Activated T-helper 1 cell treated with Interleukin-2 at 50 U/mL for 16 hours (primary cell): ENCODE results near the gene ARAP3.

Experiments
- DNase-seq: peaks from one replicate; pipeline ENCODE4 v3.0.0-alpha.2; 2020; ENCODE audit warnings: low read depth

Gene ARAP3

DNA sequence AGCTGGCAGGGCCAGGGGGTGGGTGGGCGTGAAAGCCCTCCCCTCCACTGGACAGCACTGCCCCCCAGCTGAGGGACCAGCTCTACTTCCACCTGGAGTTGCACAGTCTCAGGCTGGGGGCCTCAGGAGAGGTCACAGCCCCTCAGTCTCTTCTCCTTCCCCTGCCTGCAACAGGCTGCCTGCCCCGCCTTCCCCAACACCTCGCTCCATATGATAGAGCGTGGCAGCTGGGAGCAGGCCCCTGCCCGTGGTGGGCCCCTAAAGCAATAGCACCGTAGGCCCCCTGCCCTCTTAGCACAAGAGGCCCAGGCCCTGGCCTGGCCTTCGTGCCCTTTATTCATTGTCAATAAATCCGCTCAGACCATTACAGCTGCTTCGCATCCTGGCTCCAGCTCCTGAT is 41.3 kb downstream of the ARAP3 start:
- no peak for DNase-seq

DNA sequence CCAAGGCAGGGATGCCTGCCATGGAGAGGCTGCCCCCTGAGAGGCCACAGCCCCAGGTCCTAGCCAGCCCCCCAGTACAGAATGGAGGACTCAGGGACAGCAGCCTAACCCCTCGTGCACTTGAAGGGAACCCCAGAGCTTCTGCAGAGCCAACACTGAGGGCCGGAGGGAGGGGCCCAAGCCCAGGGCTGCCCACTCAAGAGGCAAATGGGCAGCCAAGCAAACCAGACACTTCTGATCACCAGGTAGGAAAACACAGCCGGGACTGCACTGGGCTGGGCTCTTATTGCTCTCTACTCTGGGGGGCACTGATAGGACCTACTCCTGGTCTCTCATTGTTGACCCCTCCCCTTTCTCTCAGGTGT is 42.0 kb downstream of the ARAP3 start:
- no peak for DNase-seq

DNA sequence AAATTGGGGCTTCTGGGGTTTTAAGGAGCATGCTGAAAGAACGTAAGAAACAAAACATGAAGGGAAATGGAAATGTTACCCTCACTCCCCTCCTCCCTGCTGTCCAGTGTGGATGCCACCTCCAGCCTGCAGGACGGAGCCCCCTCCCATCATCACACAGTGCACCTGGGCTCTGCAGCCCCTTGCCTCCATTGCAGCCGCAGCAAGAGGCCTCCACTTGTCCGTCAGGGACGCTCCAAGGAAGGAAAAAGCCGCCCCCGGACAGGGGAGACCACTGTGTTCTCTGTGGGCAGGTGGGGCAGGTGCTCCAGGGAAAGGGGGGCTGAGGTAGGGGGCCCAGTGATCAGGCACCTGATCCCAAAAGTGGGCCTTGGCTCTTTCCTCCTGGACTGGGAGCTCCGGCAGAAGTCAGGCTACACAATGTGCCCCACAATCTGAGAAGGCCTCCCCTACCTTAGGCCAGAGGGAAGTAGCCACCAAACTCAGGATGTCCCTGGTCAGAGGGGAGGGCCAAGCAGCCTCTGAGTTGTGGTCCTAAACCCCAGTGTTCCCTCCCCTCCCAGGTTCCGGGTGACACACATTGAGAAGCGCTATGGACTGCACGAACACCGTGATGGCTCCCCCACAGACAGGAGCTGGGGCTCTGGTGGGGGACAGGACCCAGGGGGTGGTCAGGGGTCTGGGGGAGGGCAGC is 42.5 kb downstream of the ARAP3 start:
- no peak for DNase-seq

- no peak for DNase-seq
Measured at GRCh38 chr5:141638771-141639170, 43.3 kb downstream of the ARAP3 start.

DNA sequence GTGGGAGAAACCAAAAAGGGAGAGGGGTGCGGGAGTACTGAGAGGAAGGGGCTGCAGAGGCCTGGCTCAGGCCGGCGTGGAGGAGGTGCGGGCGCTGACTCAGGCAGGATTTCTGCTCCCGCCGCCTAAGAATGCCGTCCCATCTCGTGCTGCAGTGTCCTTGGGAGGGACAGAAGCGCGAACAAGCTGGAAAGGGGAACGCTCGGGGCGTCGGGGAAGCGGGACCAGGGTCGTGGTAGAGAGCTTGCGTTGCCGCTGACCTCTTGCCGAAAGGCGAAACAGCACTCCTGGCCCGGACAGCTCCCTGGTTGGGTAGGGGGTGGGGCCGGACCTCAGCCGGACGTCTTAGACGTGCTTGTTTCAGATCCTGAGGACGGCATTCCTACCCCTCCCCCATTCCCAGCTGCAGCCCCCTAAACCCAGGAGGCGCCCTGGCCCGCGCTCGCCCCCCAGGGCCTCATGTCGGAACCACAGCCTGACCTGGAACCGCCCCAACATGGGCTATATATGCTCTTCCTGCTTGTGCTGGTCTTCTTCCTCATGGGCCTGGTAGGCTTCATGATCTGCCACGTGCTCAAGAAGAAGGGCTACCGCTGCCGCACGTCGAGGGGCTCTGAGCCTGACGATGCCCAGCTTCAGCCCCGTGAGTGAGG is 44.1 kb downstream of the ARAP3 start:
- DNase-seq = peak; percentile 40

- peak; percentile 43 for DNase-seq
Measured at GRCh38 chr5:141637123-141637766, 44.8 kb downstream of the ARAP3 start.

GRCh38 chr5:141636413-141637122 is 45.5 kb downstream of the ARAP3 start, which contains the start of the genes HDAC3 and RELL2:
HDAC3 (minus strand) TSS chr5:141636849; CDS start chr5:141636790, 59 bp downstream.
RELL2 (plus strand) TSS chr5:141636997; CDS start chr5:141638226, 1,229 bp downstream.
- peak; percentile 91 for DNase-seq

GRCh38 chr5:141636106-141636412 is 46.0 kb downstream of the ARAP3 start:
- no peak for DNase-seq

DNA sequence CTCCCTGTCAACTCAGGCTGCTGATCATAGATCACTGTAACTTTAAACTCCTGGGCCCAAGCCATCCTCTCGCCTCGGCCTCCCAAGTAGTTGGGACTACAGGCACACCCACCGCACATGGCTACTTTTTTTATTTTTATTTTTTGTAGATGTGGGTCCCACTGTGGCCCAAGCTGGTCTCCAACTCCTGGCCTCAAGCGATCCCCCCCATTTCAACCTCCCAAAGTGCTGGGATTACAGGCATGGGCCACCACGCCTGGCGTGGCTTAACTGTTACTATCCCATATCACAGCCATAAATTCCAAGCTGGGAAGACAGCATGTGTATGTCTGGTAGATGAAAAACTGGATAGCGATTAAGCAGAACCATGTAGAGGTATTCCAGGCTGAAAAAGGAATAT is 46.4 kb downstream of the ARAP3 start:
- DNase-seq = no peak

DNA sequence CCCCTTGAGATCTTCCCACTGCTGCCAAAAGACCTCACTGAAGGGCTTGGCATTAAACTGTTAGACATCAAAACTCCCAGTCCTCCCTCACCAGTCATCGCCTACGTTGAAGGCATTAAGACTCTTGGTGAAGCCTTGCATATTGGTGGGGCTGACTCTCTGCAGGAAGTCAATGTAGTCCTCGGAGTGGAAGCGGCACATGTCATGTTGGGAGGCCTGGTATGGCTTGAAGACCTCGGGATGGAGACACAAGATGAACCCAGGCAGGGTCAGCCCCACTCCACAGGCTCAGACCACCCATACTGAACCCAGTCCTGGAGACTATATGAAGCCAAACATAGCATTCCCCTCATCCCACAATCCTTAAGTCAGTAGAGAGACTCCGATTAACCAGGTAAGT is 47.3 kb downstream of the ARAP3 start:
- no peak for DNase-seq

DNA sequence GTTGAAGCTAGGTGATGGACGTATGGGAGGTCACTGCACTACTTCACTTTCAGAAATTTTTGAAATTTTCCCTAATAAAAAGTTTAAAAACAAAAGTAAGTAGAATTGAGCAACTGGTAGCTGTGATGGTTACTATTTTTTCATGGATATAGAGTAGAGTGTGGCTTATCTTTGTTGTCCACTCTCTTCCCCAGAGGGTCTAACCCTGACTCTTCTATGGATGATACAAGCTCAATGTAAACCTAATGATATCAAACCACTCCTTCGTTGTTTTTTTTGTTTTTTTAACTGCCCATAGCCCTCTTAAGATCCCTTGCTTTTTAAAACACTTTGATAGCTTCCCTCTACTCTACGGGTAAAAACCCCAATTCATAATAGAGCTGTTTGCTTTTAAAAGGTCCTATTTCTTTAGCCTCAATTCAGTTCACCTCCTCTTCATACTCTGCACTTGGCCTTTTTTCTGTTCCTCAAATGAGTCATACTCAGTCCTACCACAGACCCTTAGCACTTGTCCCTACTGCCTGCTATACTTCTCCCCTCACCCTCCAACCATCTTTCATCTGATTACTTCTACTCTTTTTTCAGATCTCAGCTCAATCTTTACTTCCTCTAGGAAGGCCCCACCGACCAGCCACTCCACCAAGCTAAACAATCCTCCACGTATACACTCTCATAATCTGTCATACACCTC is 48.0 kb downstream of the ARAP3 start:
- no peak for DNase-seq

- no peak for DNase-seq
Measured at GRCh38 chr5:141632650-141633049, 49.4 kb downstream of the ARAP3 start.

GRCh38 chr5:141630570-141631140 is 51.4 kb downstream of the ARAP3 start:
- DNase-seq = no peak

DNA sequence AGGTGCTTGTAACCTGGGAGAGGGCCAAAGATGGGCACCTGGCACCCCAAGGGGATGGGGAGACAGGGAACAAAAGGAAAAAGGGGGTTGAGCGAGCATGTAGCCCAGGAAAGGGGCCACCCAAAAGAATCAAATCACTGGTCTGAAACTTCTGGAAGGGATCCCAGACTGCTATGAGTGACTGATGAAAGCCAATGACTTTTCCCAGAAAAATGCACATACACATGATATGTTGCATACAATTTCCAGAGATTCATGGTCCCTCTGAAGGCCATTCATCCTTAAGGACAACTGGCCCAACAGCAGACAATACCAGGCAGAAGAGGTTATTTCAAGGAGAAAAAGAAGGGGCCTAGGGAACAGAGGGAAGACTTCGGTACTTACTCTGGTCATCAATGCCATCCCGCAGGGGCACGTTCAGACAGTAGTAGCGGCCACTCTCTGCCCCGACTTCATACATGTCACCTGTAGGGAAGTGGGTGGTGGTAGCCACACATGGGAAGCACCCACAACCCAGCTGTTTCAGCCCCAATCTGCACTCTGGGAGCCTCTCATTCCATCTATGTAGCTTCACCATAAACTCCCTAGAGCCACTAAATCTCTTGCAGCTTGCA is 53.7 kb downstream of the ARAP3 start:
- no peak for DNase-seq

DNA sequence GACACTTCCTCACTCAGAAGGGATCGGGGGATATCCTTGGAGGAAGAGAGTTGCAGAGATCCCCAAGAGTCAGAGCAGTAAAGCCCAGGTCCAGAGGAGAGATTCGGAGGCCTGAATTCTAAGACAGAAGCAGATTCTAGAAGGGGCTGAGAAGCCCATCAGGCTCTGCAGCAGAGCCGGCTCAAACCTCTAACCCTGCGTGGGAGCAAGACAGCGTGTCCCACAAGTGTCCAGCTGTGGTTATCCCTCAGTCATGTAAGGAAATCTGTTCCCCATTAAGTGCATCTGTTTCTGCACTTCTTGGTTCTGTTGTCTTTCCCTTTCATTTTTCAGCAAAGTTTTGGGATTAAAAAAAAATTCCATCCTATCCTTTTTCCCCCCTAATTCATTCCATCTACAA is 58.4 kb downstream of the ARAP3 start:
- no peak for DNase-seq

GRCh38 chr5:141623186-141623585 is 58.8 kb downstream of the ARAP3 start:
- DNase-seq = no peak

- peak; percentile 98 for DNase-seq
Measured at GRCh38 chr5:141618804-141619554, 63.1 kb downstream of the ARAP3 start, which contains the start of gene DIAPH1. DIAPH1 (minus strand) TSS chr5:141619000; CDS start chr5:141618914, 86 bp downstream.

DNA sequence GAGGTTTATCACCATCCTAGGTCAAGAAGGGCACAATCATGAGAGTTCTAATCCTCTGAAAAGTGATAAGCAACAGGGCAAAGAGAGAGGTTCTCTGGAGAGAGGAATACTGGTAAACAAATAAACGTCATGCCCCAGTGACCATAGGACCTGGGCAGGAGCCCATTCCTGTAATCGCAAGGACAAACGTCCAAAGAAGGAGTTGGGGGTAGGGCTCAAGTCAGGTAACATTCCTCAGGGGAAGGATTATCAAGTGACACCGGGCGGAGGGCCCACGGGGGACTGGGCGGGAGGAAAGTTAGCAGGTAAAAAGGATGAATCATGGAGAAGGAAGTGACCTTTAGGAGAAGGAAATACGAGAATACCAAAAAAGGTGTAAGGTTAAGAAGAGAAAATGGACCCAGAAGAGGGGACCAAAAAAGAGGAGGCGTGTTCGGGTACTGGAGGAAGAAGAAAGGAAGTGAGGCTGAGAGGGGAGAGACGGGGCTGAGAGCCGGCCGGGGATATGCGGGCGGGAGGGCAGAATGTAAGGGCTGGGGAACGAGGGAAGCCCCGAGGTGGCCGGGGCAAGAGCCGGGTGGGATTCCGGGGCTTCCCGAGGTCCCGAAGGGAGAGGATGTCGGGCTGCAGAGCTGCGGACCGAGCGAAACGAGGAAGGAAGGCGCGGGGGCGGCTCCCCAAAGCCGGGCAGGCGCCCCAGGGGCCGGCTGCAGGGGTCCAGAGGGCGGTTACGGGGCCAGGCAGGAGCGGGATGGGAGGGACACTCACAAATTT is 63.8 kb downstream of the ARAP3 start:
- peak; percentile 24 for DNase-seq

- DNase-seq = no peak
Measured at GRCh38 chr5:141617682-141618029, 64.4 kb downstream of the ARAP3 start.

DNA sequence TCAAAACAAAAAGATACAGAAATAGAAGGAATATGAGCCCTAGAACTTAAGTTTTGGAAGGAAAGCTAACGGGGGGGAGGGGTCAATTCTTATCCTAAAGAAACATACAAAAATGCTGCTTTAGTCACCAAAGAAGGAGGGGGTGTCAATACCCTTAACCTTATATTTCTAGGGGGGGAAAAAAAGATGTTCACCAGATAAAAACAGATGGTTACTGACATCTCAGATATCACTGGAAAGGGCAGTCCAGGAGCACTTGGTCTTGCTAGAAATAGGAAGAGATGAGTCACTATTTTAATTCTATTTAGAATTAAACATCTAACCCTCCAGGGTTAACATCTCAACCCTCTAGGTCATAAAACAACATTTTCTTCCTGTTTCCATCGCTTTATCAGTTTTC is 64.9 kb downstream of the ARAP3 start:
- DNase-seq = no peak
